ENCODE measurements around the gene NAPEPLD.

NAPEPLD gene

DNA sequence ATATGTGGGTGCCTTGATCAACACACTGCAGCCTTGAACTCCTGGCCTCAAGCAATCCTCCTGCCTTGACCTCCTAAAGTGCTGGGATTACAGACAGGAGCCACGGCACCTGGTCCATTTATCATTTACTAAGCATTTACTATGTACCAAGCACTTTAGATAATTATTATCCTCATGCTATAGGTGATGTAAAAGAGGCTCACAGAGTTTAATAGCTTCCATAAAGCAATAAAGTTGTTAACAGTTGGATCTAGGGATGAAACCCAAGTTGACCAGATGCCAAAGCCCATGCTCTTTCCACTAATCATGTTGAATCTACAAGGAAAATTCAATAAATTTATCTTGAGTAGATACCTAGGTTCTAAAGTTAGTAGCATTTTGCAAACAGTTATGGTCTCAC, 5.0 kb downstream of the NAPEPLD start:
- Histone ChIP-seq H3K36me3 (ENCODE audit: control insufficient read depth in 2 of 2, insufficient read depth in 2 of 2, low read length in 2 of 2) (peaks cover 0 to 2% of the 10 kb centered on the region in 2 donors), H3K4me1 (ENCODE audit: control insufficient read depth in 2 of 2, insufficient read depth in 2 of 2, low read length in 2 of 2) (peaks cover 19 to 35% of the 10 kb centered on the region in 2 donors), H3K27me3 (ENCODE audit: control insufficient read depth in 2 of 2, insufficient read depth in 2 of 2, low read length in 2 of 2) (no peaks in the 10 kb centered on the region), H3K4me3 (ENCODE audit: low read length in 2 of 2) (no peak overlapping the region), H3K9me3 (ENCODE audit: control insufficient read depth in 2 of 2, low read length in 2 of 2) (no peaks in the 10 kb centered on the region), H3K9ac (ENCODE audit: low read depth in 1 of 2, low read length in 2 of 2) (no peak overlapping the region), H3K27ac (ENCODE audit: low read depth in 2 of 2, low read length in 2 of 2) (no peak overlapping the region)

DNA sequence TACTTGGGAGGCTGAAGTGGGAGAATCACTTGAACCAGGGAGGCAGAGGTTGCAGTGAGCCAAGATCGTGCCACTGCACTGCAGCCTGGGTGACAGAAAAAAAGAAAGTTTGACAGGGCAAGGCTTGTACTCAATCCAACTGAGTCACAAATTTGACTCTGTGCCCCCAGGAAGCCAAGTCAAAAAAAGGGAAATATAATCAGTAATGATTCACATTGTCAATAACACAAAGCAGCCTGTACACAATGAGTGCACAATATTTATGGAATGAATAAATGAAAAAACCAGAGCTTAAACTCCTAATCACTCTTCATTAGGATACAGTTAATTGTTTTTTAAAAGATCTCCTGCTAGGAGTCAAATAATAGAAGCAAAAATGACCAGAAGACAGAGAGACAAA, 6.4 kb downstream of the NAPEPLD start:
- no peak overlapping the region for H3K9ac ChIP-seq (ENCODE audit: low read depth in 1 of 2, low read length in 2 of 2)
- no peak overlapping the region for H3K27ac ChIP-seq (ENCODE audit: low read depth in 2 of 2, low read length in 2 of 2)
- H3K4me1 ChIP-seq (ENCODE audit: control insufficient read depth in 2 of 2, insufficient read depth in 2 of 2, low read length in 2 of 2), result peaks cover 19 to 27% of the 10 kb centered on the region in 2 donors
- H3K9me3 ChIP-seq (ENCODE audit: control insufficient read depth in 2 of 2, low read length in 2 of 2), result no peaks in the 10 kb centered on the region
- no peak overlapping the region for H3K4me3 ChIP-seq (ENCODE audit: low read length in 2 of 2)
- H3K27me3 ChIP-seq (ENCODE audit: control insufficient read depth in 2 of 2, insufficient read depth in 2 of 2, low read length in 2 of 2), result no peaks in the 10 kb centered on the region
- H3K36me3 ChIP-seq (ENCODE audit: control insufficient read depth in 2 of 2, insufficient read depth in 2 of 2, low read length in 2 of 2), result peaks cover 0 to 2% of the 10 kb centered on the region in 2 donors

DNA sequence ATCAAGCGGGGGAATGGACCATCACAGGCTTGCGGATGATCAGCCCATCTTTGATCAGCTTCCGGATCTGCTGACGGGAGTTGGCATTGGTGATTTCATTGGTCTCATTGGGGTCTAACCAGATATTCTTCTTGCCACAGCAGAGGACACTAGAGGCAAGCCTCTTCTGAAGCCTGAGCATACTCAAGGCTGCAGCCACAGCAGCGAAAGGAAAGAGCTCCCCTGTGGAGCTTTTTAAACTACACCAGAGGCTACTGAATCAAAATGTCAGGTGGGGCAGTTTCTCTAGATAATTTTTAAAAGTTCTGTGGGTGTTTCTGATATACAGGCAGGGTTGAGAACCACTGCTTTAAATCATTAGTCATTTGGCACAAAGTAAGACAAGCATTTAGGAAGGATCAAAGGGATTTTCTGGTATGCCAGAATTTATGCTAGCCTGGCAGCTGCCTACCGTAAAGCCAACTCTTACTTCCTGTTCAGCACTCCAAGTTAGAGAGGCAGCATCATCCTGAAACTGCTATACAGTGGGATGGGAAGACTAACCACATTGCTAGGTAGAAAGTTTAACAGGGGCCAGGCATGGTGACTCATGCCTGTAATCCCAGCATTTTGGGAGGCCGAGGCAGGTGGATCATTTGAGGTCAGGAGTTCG, 7.0 kb downstream of the NAPEPLD start:
- H3K27ac ChIP-seq (ENCODE audit: low read depth in 2 of 2, low read length in 2 of 2), result no peak overlapping the region

GRCh38 chr7:103140685-103141084, 8.2 kb downstream of the NAPEPLD start:
- H3K36me3 ChIP-seq (ENCODE audit: control insufficient read depth in 2 of 2, insufficient read depth in 2 of 2, low read length in 2 of 2), result peaks cover 0 to 2% of the 10 kb centered on the region in 2 donors
- peaks cover 15 to 23% of the 10 kb centered on the region in 2 donors for H3K4me1 ChIP-seq (ENCODE audit: control insufficient read depth in 2 of 2, insufficient read depth in 2 of 2, low read length in 2 of 2)
- H3K9ac ChIP-seq (ENCODE audit: low read depth in 1 of 2, low read length in 2 of 2), result no peak overlapping the region
- no peak overlapping the region for H3K27ac ChIP-seq (ENCODE audit: low read depth in 2 of 2, low read length in 2 of 2)
- H3K27me3 ChIP-seq (ENCODE audit: control insufficient read depth in 2 of 2, insufficient read depth in 2 of 2, low read length in 2 of 2), result no peaks in the 10 kb centered on the region
- no peaks in the 10 kb centered on the region for H3K9me3 ChIP-seq (ENCODE audit: control insufficient read depth in 2 of 2, low read length in 2 of 2)
- H3K4me3 ChIP-seq (ENCODE audit: low read length in 2 of 2), result no peak overlapping the region

More for the DNA sequence above, 7.0 kb downstream of the NAPEPLD start:
- Histone ChIP-seq H3K9me3 (ENCODE audit: control insufficient read depth in 2 of 2, low read length in 2 of 2) (no peaks in the 10 kb centered on the region), H3K4me3 (ENCODE audit: low read length in 2 of 2) (no peak overlapping the region), H3K4me1 (ENCODE audit: control insufficient read depth in 2 of 2, insufficient read depth in 2 of 2, low read length in 2 of 2) (peaks cover 19 to 24% of the 10 kb centered on the region in 2 donors), H3K36me3 (ENCODE audit: control insufficient read depth in 2 of 2, insufficient read depth in 2 of 2, low read length in 2 of 2) (peaks cover 0 to 2% of the 10 kb centered on the region in 2 donors), H3K9ac (ENCODE audit: low read depth in 1 of 2, low read length in 2 of 2) (no peak overlapping the region), H3K27me3 (ENCODE audit: control insufficient read depth in 2 of 2, insufficient read depth in 2 of 2, low read length in 2 of 2) (no peaks in the 10 kb centered on the region)

- Histone ChIP-seq H3K27ac (ENCODE audit: low read depth in 2 of 2, low read length in 2 of 2) (no peak overlapping the region), H3K4me3 (ENCODE audit: low read length in 2 of 2) (no peak overlapping the region), H3K27me3 (ENCODE audit: control insufficient read depth in 2 of 2, insufficient read depth in 2 of 2, low read length in 2 of 2) (no peaks in the 10 kb centered on the region), H3K4me1 (ENCODE audit: control insufficient read depth in 2 of 2, insufficient read depth in 2 of 2, low read length in 2 of 2) (peaks cover 15 to 23% of the 10 kb centered on the region in 2 donors), H3K36me3 (ENCODE audit: control insufficient read depth in 2 of 2, insufficient read depth in 2 of 2, low read length in 2 of 2) (peaks cover 0 to 2% of the 10 kb centered on the region in 2 donors), H3K9me3 (ENCODE audit: control insufficient read depth in 2 of 2, low read length in 2 of 2) (no peaks in the 10 kb centered on the region), H3K9ac (ENCODE audit: low read depth in 1 of 2, low read length in 2 of 2) (no peak overlapping the region)
Measured at GRCh38 chr7:103140061-103140460, 8.8 kb downstream of the NAPEPLD start.

GRCh38 chr7:103134836-103135554, 13.9 kb downstream of the NAPEPLD start:
- H3K4me1 ChIP-seq (ENCODE audit: control insufficient read depth in 2 of 2, insufficient read depth in 2 of 2, low read length in 2 of 2), result peaks cover 8 to 12% of the 10 kb centered on the region in 2 donors
- no peak overlapping the region for H3K9ac ChIP-seq (ENCODE audit: low read depth in 1 of 2, low read length in 2 of 2)
- no peaks in the 10 kb centered on the region for H3K27me3 ChIP-seq (ENCODE audit: control insufficient read depth in 2 of 2, insufficient read depth in 2 of 2, low read length in 2 of 2)
- H3K9me3 ChIP-seq (ENCODE audit: control insufficient read depth in 2 of 2, low read length in 2 of 2), result no peaks in the 10 kb centered on the region
- H3K4me3 ChIP-seq (ENCODE audit: low read length in 2 of 2), result no peak overlapping the region
- H3K36me3 ChIP-seq (ENCODE audit: control insufficient read depth in 2 of 2, insufficient read depth in 2 of 2, low read length in 2 of 2), result peaks cover 0 to 2% of the 10 kb centered on the region in 2 donors
- no peak overlapping the region for H3K27ac ChIP-seq (ENCODE audit: low read depth in 2 of 2, low read length in 2 of 2)

DNA sequence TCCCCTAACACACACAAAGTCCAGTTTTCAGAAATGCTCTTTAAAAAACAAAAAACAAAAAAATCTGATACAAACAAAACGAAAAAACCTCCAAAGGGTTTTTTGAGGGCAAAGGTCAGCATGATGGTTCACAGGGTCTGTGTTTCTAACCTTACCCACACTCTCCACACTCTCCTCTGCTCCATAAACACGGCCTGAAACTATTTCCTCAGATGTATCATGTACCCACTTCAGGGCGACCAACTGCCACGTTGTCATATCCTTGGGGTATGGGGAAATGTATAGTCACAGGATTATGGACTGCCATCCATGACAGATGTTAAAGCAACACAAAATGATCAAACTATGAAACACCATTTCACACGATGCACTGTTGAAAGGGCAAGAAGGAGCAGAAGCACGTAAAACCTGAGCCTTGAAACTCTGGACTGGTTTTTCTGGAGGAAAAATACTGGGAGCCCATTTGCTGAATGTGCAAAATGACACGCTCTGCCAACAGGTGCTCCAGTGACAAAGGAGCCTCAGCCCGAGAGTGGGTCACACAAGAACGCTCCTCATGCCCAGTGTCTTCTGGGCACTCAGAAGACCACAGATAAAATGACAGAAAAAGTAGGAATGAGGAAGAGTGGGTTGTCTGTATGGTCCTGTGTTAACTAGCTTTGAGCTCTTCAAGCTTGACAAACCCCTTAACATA, 15.8 kb downstream of the NAPEPLD start:
- Histone ChIP-seq H3K27me3 (ENCODE audit: control insufficient read depth in 2 of 2, insufficient read depth in 2 of 2, low read length in 2 of 2) (no peaks in the 10 kb centered on the region), H3K9me3 (ENCODE audit: control insufficient read depth in 2 of 2, low read length in 2 of 2) (no peaks in the 10 kb centered on the region), H3K4me3 (ENCODE audit: low read length in 2 of 2) (no peak overlapping the region), H3K36me3 (ENCODE audit: control insufficient read depth in 2 of 2, insufficient read depth in 2 of 2, low read length in 2 of 2) (peaks cover 2 to 3% of the 10 kb centered on the region in 2 donors), H3K27ac (ENCODE audit: low read depth in 2 of 2, low read length in 2 of 2) (no peak overlapping the region), H3K4me1 (ENCODE audit: control insufficient read depth in 2 of 2, insufficient read depth in 2 of 2, low read length in 2 of 2) (peaks cover 12 to 18% of the 10 kb centered on the region in 2 donors), H3K9ac (ENCODE audit: low read depth in 1 of 2, low read length in 2 of 2) (no peak overlapping the region)

DNA sequence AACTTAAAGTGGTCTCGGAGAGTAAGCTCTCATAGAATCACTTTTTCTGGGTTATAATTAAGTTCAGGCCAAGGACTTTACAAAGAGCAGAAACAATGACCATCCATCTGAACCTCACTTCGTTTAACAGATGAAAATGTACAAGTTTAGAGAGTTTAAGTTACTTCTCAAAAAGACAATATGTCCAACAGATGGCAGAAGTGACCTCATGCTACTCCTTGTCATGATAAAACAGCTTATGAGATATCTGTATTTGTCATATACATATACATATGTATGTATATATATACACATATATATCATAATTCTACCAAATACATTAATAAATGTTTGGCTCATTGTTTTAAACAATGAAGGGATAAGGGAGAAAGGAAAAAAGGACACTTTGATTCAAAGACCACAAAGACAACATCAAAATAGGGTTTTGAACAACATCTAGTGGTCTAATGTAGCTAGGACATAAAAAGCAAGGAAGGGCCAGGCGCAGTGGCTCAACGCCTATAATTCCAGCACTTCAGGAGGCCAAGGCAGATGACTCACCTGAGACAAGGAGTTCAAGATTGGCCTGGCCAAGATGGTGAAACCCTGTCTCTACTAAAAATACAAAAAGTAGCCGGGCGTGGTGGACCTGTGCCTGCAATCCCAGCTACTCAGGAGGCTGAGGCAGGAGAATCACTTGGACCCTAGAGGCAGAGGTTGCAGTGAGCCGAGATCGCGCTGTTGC, 17.8 kb downstream of the NAPEPLD start:
- peak overlapping the region in 1 of 2 donors; percentile 45 for H3K27ac ChIP-seq (ENCODE audit: low read depth in 2 of 2, low read length in 2 of 2)
- H3K4me1 ChIP-seq (ENCODE audit: control insufficient read depth in 2 of 2, insufficient read depth in 2 of 2, low read length in 2 of 2), result peaks cover 12 to 22% of the 10 kb centered on the region in 2 donors
- no peak overlapping the region for H3K4me3 ChIP-seq (ENCODE audit: low read length in 2 of 2)

DNA sequence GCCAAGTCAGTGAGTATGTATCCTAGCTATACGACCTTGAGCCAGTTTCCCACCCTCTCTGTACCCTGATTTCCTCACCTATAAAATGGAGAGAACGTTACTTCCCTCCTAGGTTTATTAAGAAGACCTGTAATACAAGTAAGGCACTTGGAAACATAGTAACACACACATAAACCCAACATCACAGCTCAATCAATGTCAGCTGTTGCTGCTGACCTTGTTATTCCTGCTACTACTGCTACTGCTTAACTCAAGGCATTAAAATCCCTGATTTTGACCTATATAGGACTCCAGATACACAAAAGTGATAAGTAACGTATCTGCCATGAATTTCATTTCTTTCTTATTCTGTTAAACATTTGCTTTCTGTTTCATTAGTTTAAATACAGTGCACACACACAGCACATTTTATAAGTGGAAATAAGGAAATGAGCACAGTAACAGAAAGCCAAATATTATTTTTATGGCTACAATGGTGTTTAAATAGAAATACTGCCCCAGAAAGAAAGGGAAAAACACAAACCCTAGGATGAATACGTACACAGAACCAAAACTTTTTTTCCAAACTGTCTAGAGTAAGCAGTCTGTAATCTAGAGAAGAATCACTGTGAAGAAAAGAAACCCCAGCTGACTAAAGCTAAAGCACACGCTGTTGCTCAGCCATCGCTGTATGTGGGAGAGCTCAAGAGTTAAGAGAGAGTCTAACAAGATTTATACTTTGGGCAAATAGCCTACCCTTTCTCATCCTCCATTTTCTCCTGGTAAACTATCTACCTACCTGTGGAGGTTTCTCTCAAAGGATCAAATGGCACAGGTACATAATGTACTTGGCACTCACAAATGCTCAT, 19.0 kb downstream of the NAPEPLD start:
- H3K27ac ChIP-seq (ENCODE audit: low read depth in 2 of 2, low read length in 2 of 2), result peak overlapping the region; percentile 18 to 45
- H3K4me1 ChIP-seq (ENCODE audit: control insufficient read depth in 2 of 2, insufficient read depth in 2 of 2, low read length in 2 of 2), result peaks cover 12 to 24% of the 10 kb centered on the region in 2 donors
- H3K9me3 ChIP-seq (ENCODE audit: control insufficient read depth in 2 of 2, low read length in 2 of 2), result no peaks in the 10 kb centered on the region
- peak overlapping the region in 1 of 2 donors; percentile 48 for H3K9ac ChIP-seq (ENCODE audit: low read depth in 1 of 2, low read length in 2 of 2)
- H3K27me3 ChIP-seq (ENCODE audit: control insufficient read depth in 2 of 2, insufficient read depth in 2 of 2, low read length in 2 of 2), result no peaks in the 10 kb centered on the region
- H3K4me3 ChIP-seq (ENCODE audit: low read length in 2 of 2), result peak overlapping the region; percentile 6 to 36
- H3K36me3 ChIP-seq (ENCODE audit: control insufficient read depth in 2 of 2, insufficient read depth in 2 of 2, low read length in 2 of 2), result peaks cover 15 to 16% of the 10 kb centered on the region in 2 donors

More for the DNA sequence above, 17.8 kb downstream of the NAPEPLD start:
- Histone ChIP-seq H3K27me3 (ENCODE audit: control insufficient read depth in 2 of 2, insufficient read depth in 2 of 2, low read length in 2 of 2) (no peaks in the 10 kb centered on the region), H3K36me3 (ENCODE audit: control insufficient read depth in 2 of 2, insufficient read depth in 2 of 2, low read length in 2 of 2) (peaks cover 13 to 15% of the 10 kb centered on the region in 2 donors), H3K9me3 (ENCODE audit: control insufficient read depth in 2 of 2, low read length in 2 of 2) (no peaks in the 10 kb centered on the region), H3K9ac (ENCODE audit: low read depth in 1 of 2, low read length in 2 of 2) (no peak overlapping the region)
